Prostate gland (tissue), 2 donors: Measurements from ENCODE around the gene SLC36A2. TPM values are rescaled to one million over a fixed set of nuclear protein-coding genes. Genes with fewer than 3 reads are reported as not detected.

ENCODE experiments used
- DNase-seq: peaks from one replicate; pipeline ENCODE4 v3.0.0-alpha.2; 2019; ENCODE audit warnings: low spot score
- H3K27ac ChIP-seq, 2 donors: fragments of 200-600 bp; sonication (generic); 2 replicates each; pipeline ENCODE4 v1.5.1; 2017 to 2019
- H3K27me3 ChIP-seq: fragments of 200-600 bp; sonication (generic); replicated peaks from 2 replicates; pipeline ENCODE4 v1.5.1; 2019; ENCODE audit not compliant: insufficient read depth
- H3K36me3 ChIP-seq, 2 donors: fragments of 200-600 bp; sonication (generic); 1 replicate in 1 of 2; 2 replicates in 1 of 2; pipeline versions ENCODE4 v1.5.1 to v1.8.1; 2017 to 2019
- H3K4me1 ChIP-seq: fragments of 200-600 bp; sonication (generic); replicated peaks from 2 replicates; pipeline ENCODE4 v1.5.1; 2019
- H3K4me3 ChIP-seq, 2 donors: fragments of 200-600 bp; sonication (generic); 2 replicates each; pipeline ENCODE4 v1.5.1; 2017 to 2019
- H3K9me3 ChIP-seq: fragments of 200-600 bp; sonication (generic); 2 replicates; pipeline ENCODE4 v1.5.1; 2017
- CTCF ChIP-seq, 4 experiments: fragments of 200-600 bp in 2 of 4; fragments of 450-650 bp in 2 of 4; sonication (generic) in 2 of 4; IDR thresholded peaks; 1 replicate in 3 of 4; 2 replicates in 1 of 4; pipeline ENCODE4 v1.5.1; 2016 to 2019; ENCODE audit warnings: antibody characterized with exemption in 4 of 4, mild to moderate bottlenecking in 2 of 4, moderate library complexity in 2 of 4
- POLR2A ChIP-seq: fragments of 450-650 bp; IDR thresholded peaks from one replicate; pipeline ENCODE4 v1.6.1; 2016; ENCODE audit warnings: antibody characterized with exemption, mild to moderate bottlenecking
- POLR2AphosphoS5 ChIP-seq: sonication (generic); formaldehyde crosslinking; IDR thresholded peaks from one replicate; pipeline ENCODE4 v1.6.1; 2017; ENCODE audit warnings: antibody characterized with exemption
- WGBS: methylation state at CpG from one replicate; pipeline ENCODE4 v1.1.5; 2018; 5-methylcytosine and 5-hydroxymethylcytosine counted together
- intact Hi-C: fragments of 100-400 bp; cut with DNase I; formaldehyde crosslinking; loops from one replicate; pipeline ENCODE4 v1.14.2; 2022
- total RNA-seq, 2 donors: library from RNA; depleted of rRNA; stranded (reverse); fragments of >200 nt; gene quantifications; one replicate each; pipeline ENCODE4 v1.1.0, GENCODE V29; 2016

The SLC36A2 gene
- total RNA-seq, 2 donors from 2014 or later = 0.74 TPM; not detected in 1

- Histone ChIP-seq H3K4me1 (no peaks in the 10 kb centered on the region), H3K36me3 (no peaks in the 10 kb centered on the region), H3K27me3 (no peaks in the 10 kb centered on the region), H3K27ac (no peak overlapping the region), H3K9me3 (no peaks in the 10 kb centered on the region), H3K4me3 (no peak overlapping the region)
- no peak for TF ChIP-seq POLR2AphosphoS5
- TF ChIP-seq POLR2A = no peak
- TF ChIP-seq CTCF (IDR thresholded peaks at IDR 0.05) = peak in 2 of 4 experiments; percentile 31 to 36
- intact Hi-C loops = loop anchor here (10.0 kb wide), 1 partner anchor 113 kb away; no protein-coding TSS in a partner anchor
- no peak for DNase-seq
- WGBS = 65% methylated on average over 6 of the region's 6 CpGs
Observed at GRCh38 chr5:151298063-151298855, 49.1 kb downstream of the SLC36A2 start.

GRCh38 chr5:151296974-151297373 lies 50.4 kb downstream of the SLC36A2 start:
- no peak for TF ChIP-seq CTCF (IDR thresholded peaks at IDR 0.05)
- TF ChIP-seq POLR2AphosphoS5 = no peak
- TF ChIP-seq POLR2A = no peak
- 63% methylated on average over 2 of the region's 2 CpGs for WGBS
- Histone ChIP-seq H3K4me1 (no peaks in the 10 kb centered on the region), H3K36me3 (no peaks in the 10 kb centered on the region), H3K27me3 (no peaks in the 10 kb centered on the region), H3K27ac (no peak overlapping the region), H3K9me3 (no peaks in the 10 kb centered on the region), H3K4me3 (no peak overlapping the region)
- DNase-seq = no peak
- intact Hi-C loops = loop anchor here (10.0 kb wide), 1 partner anchor 112 kb away; no protein-coding TSS in a partner anchor

GRCh38 chr5:151296478-151296830 lies 50.9 kb downstream of the SLC36A2 start:
- intact Hi-C loops = loop anchor here (10.0 kb wide), 1 partner anchor 112 kb away; no protein-coding TSS in a partner anchor
- no peaks in the 10 kb centered on the region for H3K4me1 ChIP-seq
- H3K27ac ChIP-seq = no peak overlapping the region
- no peaks in the 10 kb centered on the region for H3K36me3 ChIP-seq
- H3K9me3 ChIP-seq = no peaks in the 10 kb centered on the region
- 93% methylated on average over 1 of the region's 1 CpG for WGBS
- TF ChIP-seq POLR2AphosphoS5 = no peak
- no peaks in the 10 kb centered on the region for H3K27me3 ChIP-seq
- H3K4me3 ChIP-seq = no peak overlapping the region
- no peak for DNase-seq

GRCh38 chr5:151295791-151296477 lies 51.4 kb downstream of the SLC36A2 start:
- intact Hi-C loops = loop anchor here (10.0 kb wide), 1 partner anchor 111 kb away; no protein-coding TSS in a partner anchor
- Histone ChIP-seq H3K27ac (no peak overlapping the region), H3K27me3 (no peaks in the 10 kb centered on the region), H3K9me3 (no peaks in the 10 kb centered on the region), H3K36me3 (no peaks in the 10 kb centered on the region), H3K4me3 (no peak overlapping the region), H3K4me1 (no peaks in the 10 kb centered on the region)
- TF ChIP-seq CTCF (IDR thresholded peaks at IDR 0.05) = no peak
- no peak for TF ChIP-seq POLR2A
- DNase-seq = no peak
- 19% methylated on average over 7 of the region's 7 CpGs for WGBS

GRCh38 chr5:151295138-151295537 lies 52.2 kb downstream of the SLC36A2 start:
- H3K36me3 ChIP-seq = no peaks in the 10 kb centered on the region
- intact Hi-C loops = loop anchor here (10.0 kb wide), 1 partner anchor 110 kb away; no protein-coding TSS in a partner anchor
- TF ChIP-seq CTCF (IDR thresholded peaks at IDR 0.05) (no peak), POLR2AphosphoS5 (peak; percentile 50)
- H3K27ac ChIP-seq = no peak overlapping the region
- H3K4me1 ChIP-seq = no peaks in the 10 kb centered on the region
- H3K4me3 ChIP-seq = no peak overlapping the region
- 49% methylated on average over 5 of the region's 5 CpGs for WGBS
- H3K9me3 ChIP-seq = no peaks in the 10 kb centered on the region
- DNase-seq = peak; percentile 34
- H3K27me3 ChIP-seq = no peaks in the 10 kb centered on the region
